SW480 (cell line): ENCODE measurements around the gene RPS27L.

Experiments
- DNase-seq: peaks from one replicate; pipeline ENCODE4 v3.0.0-alpha.2; 2016; ENCODE audit warnings: low spot score

The RPS27L gene

GRCh38 chr15:63157118-63157843 lies at the start of gene RPS27L:
Gene RPS27L, minus strand, starts transcription at chr15:63157477. Its CDS starts 72 bp downstream, at chr15:63157405.
- peak; percentile 89 for DNase-seq

- no peak for DNase-seq
Observed at GRCh38 chr15:63206079-63206478, 48.8 kb upstream of the RPS27L start.

GRCh38 chr15:63203451-63204090 lies 46.3 kb upstream of the RPS27L start:
- no peak for DNase-seq

- DNase-seq, result no peak
Observed at GRCh38 chr15:63202861-63203260, 45.6 kb upstream of the RPS27L start.

GRCh38 chr15:63200464-63201249 lies 43.4 kb upstream of the RPS27L start:
- DNase-seq, result no peak

GRCh38 chr15:63198371-63199250 lies 41.3 kb upstream of the RPS27L start:
- no peak for DNase-seq

- DNase-seq, result no peak
Observed at GRCh38 chr15:63197626-63198025, 40.3 kb upstream of the RPS27L start.

GRCh38 chr15:63196842-63197241 lies 39.6 kb upstream of the RPS27L start:
- no peak for DNase-seq

- DNase-seq, result no peak
Observed at GRCh38 chr15:63195569-63196015, 38.3 kb upstream of the RPS27L start.

- DNase-seq, result no peak
Observed at GRCh38 chr15:63194880-63195568, 37.7 kb upstream of the RPS27L start.

GRCh38 chr15:63194302-63194701 lies 37.0 kb upstream of the RPS27L start:
- no peak for DNase-seq

- DNase-seq, result no peak
Observed at GRCh38 chr15:63192619-63193206, 35.4 kb upstream of the RPS27L start.

GRCh38 chr15:63191895-63192618 lies 34.8 kb upstream of the RPS27L start:
- DNase-seq, result no peak

GRCh38 chr15:63190769-63191649 lies 33.7 kb upstream of the RPS27L start:
- DNase-seq, result no peak

- peak; percentile 17 for DNase-seq
Observed at GRCh38 chr15:63189941-63190768, 32.9 kb upstream of the RPS27L start.

GRCh38 chr15:63188926-63189871 lies 31.9 kb upstream of the RPS27L start, which contains the start of gene RAB8B:
Gene RAB8B, plus strand, starts transcription at chr15:63189606. Its CDS starts 19 bp downstream, at chr15:63189625.
- peak; percentile 89 for DNase-seq
